GM12878 (cell line): ENCODE measurements around the gene YKT6. TPM values are rescaled to one million over a fixed set of nuclear protein-coding genes. Genes with fewer than 3 reads are reported as not detected.

Source experiments
- BACH1 ChIP-seq: fragments of 450-650 bp; IDR thresholded peaks from 2 replicates; pipeline ENCODE4 v1.6.1; 2017; ENCODE audit warnings: mild to moderate bottlenecking, borderline replicate concordance
- BMI1 ChIP-seq: fragments of 450-650 bp; IDR thresholded peaks from 2 replicates; pipeline ENCODE4 v1.6.1; 2016; ENCODE audit warnings: mild to moderate bottlenecking, moderate library complexity, borderline replicate concordance
- GATAD2B ChIP-seq: fragments of 450-650 bp; conservative IDR thresholded peaks from 2 replicates; pipeline ENCODE4 v1.6.1; 2017; ENCODE audit warnings: low read depth, mild to moderate bottlenecking, moderate library complexity
- POLR2A ChIP-seq: IDR thresholded peaks from 2 replicates; pipeline ENCODE4 v1.6.1; 2011; ENCODE audit warnings: low read depth, mild to moderate bottlenecking, low read length
- POLR2AphosphoS5 ChIP-seq: IDR thresholded peaks from 2 replicates; pipeline ENCODE4 v1.6.1; 2011; ENCODE audit warnings: mild to moderate bottlenecking, low read length, inconsistent platforms
- SRF ChIP-seq, 2 experiments: IDR thresholded peaks; 2 replicates each; pipeline ENCODE4 v1.6.1; 2011; ENCODE audit warnings: low read depth in 2 of 2, low read length in 2 of 2, mild to moderate bottlenecking in 1 of 2, moderate library complexity in 1 of 2
- TBL1XR1 ChIP-seq: IDR thresholded peaks from 2 replicates; pipeline ENCODE4 v1.6.1; 2012; ENCODE audit warnings: low read depth, low read length, improper control_type of control experiment
- TCF3 ChIP-seq: IDR thresholded peaks from 2 replicates; pipeline ENCODE4 v1.6.1; 2012; ENCODE audit warnings: low read depth, mild to moderate bottlenecking, low read length, borderline replicate concordance; ENCODE audit not compliant: insufficient read depth
- polyA plus RNA-seq, 11 experiments: library from polyadenylated mRNA; depleted of rRNA in 4 of 11; unstranded in 6 of 11; stranded (reverse) in 5 of 11; fragments of >200 nt; fragmentation: Nextera tagmentation in 4 of 11; fragmentation: Illumina TruSeq in 1 of 11; extraction: Ambion mirVana in 4 of 11; extraction: Trizol in 1 of 11; gene quantifications; 1 replicate in 1 of 11; 2 replicates in 10 of 11; pipeline versions ENCODE4 v1.2.1 to v1.2.3, GENCODE V29; 2011 to 2016; ENCODE audit warnings: inconsistent platforms in 2 of 11, missing spikeins in 2 of 11, low read depth in 1 of 11
- total RNA-seq, 4 experiments: library from RNA; depleted of rRNA in 3 of 4; stranded (reverse); fragments of >200 nt in 3 of 4; fragmentation: Illumina TruSeq in 1 of 4; extraction: Trizol in 1 of 4; gene quantifications; 2 replicates each; pipeline versions ENCODE4 v1.2.1 to v1.2.3, GENCODE V29; 2013 to 2021
- TF ChIP-seq, protein P1 (sequence below): fragments of 450-650 bp; IDR thresholded peaks from 2 replicates; pipeline ENCODE4 v1.6.1; 2016; ENCODE audit warnings: mild to moderate bottlenecking, moderate library complexity, borderline replicate concordance
- TF ChIP-seq, protein P2 (sequence below): fragments of 450-650 bp; IDR thresholded peaks from 2 replicates; pipeline ENCODE4 v1.6.1; 2017; ENCODE audit warnings: mild to moderate bottlenecking, low read depth, inconsistent platforms; ENCODE audit not compliant: poor library complexity, severe bottlenecking
- TF ChIP-seq, protein P3 (sequence below): IDR thresholded peaks from 2 replicates; pipeline ENCODE4 v1.6.1; 2012; ENCODE audit warnings: mild to moderate bottlenecking, low read depth, low read length
- TF ChIP-seq, protein P4 (sequence below): fragments of 450-650 bp; IDR thresholded peaks from 2 replicates; pipeline ENCODE4 v1.6.1; 2017; ENCODE audit warnings: antibody characterized with exemption, mild to moderate bottlenecking, moderate library complexity
- TF ChIP-seq, protein P5 (sequence below): IDR thresholded peaks from 2 replicates; pipeline ENCODE4 v1.6.1; 2011; ENCODE audit warnings: low read depth, mild to moderate bottlenecking, low read length, moderate library complexity, borderline replicate concordance; ENCODE audit errors: extremely low read depth

Gene YKT6
- total and polyA plus RNA-seq, 10 of the 15 experiments (the other 5 are each of a cell fraction or from before 2014, with no cell fraction given) = 1.7 to 95.2 (median 70.5) TPM

DNA sequence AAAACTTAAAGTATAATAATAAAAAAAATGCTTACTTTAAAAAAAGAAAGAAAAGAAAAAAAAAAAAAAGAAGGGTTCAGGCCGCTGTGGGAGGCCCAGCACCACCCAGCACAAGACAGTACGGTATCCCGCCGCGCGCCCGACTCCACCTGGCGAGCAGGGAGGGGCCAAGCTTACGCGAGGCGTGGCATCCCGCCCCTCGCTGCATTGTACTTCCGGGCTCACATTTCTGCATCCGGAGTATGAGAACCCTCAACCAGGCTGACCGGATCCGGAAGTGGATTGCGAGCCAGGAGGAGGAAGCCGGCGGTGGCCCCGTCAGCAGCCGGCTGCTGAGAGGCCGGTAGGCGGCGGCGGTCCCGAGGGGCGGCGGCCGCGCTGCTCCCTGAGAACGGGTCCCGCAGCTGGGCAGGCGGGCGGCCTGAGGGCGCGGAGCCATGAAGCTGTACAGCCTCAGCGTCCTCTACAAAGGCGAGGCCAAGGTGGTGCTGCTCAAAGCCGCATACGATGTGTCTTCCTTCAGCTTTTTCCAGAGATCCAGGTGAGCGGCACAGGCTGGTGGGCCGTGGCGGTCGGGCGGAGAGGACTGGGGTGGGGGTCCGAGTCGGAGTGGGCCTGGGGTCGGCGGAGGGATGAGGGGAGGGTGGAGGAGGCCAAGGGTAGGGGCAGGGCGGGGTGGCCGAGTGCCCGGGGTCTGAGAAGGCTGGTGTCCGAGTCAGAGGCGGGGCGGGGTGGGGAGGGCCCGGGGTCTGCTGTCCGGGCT lies at the start of gene YKT6 (continued):
- TF ChIP-seq, protein P1, sequence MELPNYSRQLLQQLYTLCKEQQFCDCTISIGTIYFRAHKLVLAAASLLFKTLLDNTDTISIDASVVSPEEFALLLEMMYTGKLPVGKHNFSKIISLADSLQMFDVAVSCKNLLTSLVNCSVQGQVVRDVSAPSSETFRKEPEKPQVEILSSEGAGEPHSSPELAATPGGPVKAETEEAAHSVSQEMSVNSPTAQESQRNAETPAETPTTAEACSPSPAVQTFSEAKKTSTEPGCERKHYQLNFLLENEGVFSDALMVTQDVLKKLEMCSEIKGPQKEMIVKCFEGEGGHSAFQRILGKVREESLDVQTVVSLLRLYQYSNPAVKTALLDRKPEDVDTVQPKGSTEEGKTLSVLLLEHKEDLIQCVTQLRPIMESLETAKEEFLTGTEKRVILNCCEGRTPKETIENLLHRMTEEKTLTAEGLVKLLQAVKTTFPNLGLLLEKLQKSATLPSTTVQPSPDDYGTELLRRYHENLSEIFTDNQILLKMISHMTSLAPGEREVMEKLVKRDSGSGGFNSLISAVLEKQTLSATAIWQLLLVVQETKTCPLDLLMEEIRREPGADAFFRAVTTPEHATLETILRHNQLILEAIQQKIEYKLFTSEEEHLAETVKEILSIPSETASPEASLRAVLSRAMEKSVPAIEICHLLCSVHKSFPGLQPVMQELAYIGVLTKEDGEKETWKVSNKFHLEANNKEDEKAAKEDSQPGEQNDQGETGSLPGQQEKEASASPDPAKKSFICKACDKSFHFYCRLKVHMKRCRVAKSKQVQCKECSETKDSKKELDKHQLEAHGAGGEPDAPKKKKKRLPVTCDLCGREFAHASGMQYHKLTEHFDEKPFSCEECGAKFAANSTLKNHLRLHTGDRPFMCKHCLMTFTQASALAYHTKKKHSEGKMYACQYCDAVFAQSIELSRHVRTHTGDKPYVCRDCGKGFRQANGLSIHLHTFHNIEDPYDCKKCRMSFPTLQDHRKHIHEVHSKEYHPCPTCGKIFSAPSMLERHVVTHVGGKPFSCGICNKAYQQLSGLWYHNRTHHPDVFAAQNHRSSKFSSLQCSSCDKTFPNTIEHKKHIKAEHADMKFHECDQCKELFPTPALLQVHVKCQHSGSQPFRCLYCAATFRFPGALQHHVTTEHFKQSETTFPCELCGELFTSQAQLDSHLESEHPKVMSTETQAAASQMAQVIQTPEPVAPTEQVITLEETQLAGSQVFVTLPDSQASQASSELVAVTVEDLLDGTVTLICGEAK = peak; percentile 96
- peak in 1 of 2 experiments; percentile 63; a peak in 1 of 4 replicates for TF ChIP-seq SRF (IDR thresholded peaks at IDR 0.05; ENCODE audit: low read depth in 2 of 2, low read length in 2 of 2)
- TF ChIP-seq POLR2A = peak; percentile 91
- TF ChIP-seq, protein P2, sequence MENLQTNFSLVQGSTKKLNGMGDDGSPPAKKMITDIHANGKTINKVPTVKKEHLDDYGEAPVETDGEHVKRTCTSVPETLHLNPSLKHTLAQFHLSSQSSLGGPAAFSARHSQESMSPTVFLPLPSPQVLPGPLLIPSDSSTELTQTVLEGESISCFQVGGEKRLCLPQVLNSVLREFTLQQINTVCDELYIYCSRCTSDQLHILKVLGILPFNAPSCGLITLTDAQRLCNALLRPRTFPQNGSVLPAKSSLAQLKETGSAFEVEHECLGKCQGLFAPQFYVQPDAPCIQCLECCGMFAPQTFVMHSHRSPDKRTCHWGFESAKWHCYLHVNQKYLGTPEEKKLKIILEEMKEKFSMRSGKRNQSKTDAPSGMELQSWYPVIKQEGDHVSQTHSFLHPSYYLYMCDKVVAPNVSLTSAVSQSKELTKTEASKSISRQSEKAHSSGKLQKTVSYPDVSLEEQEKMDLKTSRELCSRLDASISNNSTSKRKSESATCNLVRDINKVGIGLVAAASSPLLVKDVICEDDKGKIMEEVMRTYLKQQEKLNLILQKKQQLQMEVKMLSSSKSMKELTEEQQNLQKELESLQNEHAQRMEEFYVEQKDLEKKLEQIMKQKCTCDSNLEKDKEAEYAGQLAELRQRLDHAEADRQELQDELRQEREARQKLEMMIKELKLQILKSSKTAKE = no peak
- peak; percentile 75; the same call in 1 of the 2 replicates for TF ChIP-seq BACH1
- TF ChIP-seq, protein P3, sequence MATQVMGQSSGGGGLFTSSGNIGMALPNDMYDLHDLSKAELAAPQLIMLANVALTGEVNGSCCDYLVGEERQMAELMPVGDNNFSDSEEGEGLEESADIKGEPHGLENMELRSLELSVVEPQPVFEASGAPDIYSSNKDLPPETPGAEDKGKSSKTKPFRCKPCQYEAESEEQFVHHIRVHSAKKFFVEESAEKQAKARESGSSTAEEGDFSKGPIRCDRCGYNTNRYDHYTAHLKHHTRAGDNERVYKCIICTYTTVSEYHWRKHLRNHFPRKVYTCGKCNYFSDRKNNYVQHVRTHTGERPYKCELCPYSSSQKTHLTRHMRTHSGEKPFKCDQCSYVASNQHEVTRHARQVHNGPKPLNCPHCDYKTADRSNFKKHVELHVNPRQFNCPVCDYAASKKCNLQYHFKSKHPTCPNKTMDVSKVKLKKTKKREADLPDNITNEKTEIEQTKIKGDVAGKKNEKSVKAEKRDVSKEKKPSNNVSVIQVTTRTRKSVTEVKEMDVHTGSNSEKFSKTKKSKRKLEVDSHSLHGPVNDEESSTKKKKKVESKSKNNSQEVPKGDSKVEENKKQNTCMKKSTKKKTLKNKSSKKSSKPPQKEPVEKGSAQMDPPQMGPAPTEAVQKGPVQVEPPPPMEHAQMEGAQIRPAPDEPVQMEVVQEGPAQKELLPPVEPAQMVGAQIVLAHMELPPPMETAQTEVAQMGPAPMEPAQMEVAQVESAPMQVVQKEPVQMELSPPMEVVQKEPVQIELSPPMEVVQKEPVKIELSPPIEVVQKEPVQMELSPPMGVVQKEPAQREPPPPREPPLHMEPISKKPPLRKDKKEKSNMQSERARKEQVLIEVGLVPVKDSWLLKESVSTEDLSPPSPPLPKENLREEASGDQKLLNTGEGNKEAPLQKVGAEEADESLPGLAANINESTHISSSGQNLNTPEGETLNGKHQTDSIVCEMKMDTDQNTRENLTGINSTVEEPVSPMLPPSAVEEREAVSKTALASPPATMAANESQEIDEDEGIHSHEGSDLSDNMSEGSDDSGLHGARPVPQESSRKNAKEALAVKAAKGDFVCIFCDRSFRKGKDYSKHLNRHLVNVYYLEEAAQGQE = peak; percentile 44; the same call in 1 of the 2 replicates
- TF ChIP-seq, protein P4, sequence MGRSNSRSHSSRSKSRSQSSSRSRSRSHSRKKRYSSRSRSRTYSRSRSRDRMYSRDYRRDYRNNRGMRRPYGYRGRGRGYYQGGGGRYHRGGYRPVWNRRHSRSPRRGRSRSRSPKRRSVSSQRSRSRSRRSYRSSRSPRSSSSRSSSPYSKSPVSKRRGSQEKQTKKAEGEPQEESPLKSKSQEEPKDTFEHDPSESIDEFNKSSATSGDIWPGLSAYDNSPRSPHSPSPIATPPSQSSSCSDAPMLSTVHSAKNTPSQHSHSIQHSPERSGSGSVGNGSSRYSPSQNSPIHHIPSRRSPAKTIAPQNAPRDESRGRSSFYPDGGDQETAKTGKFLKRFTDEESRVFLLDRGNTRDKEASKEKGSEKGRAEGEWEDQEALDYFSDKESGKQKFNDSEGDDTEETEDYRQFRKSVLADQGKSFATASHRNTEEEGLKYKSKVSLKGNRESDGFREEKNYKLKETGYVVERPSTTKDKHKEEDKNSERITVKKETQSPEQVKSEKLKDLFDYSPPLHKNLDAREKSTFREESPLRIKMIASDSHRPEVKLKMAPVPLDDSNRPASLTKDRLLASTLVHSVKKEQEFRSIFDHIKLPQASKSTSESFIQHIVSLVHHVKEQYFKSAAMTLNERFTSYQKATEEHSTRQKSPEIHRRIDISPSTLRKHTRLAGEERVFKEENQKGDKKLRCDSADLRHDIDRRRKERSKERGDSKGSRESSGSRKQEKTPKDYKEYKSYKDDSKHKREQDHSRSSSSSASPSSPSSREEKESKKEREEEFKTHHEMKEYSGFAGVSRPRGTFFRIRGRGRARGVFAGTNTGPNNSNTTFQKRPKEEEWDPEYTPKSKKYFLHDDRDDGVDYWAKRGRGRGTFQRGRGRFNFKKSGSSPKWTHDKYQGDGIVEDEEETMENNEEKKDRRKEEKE = no peak
- TF ChIP-seq, protein P5, sequence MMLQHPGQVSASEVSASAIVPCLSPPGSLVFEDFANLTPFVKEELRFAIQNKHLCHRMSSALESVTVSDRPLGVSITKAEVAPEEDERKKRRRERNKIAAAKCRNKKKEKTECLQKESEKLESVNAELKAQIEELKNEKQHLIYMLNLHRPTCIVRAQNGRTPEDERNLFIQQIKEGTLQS = no peak
- TF ChIP-seq GATAD2B = peak; percentile 70
- peak; percentile 76 for TF ChIP-seq TCF3
- no peak for TF ChIP-seq BMI1
- peak; percentile 88 for TF ChIP-seq POLR2AphosphoS5
- TF ChIP-seq TBL1XR1 = peak; percentile 74; the same call in 1 of the 2 replicates
